ENCODE measurements around the gene CTIF.

DNA sequence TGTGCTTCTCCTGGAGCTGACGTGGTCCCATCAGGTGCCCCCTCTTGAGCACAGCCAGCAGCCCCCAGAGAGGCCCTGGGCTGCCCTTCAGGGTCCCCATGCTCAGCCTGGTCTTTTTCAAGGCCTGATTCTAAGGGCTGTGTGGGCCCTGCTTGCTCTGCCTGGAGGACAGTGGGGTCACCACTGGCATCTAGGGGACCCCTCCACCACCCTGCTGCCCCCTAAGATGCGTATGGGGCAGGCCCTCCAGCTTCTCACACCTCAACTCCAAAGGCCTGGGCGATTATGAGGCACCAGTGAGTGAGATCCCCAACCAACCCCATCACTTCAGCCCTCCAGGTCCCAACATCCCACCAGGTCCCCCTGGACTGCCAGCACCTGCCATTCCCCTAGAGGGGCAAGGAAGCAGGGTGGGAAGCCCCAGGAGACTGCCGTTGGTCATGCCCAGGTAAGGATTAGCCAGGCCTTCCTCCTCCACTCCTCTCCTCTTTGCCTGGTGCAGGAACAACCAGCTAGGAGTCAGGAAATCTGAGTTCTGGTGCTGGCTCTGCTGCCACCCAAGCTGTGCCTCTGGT is 297.5 kb downstream of the CTIF start:
- TF ChIP-seq, protein P1, sequence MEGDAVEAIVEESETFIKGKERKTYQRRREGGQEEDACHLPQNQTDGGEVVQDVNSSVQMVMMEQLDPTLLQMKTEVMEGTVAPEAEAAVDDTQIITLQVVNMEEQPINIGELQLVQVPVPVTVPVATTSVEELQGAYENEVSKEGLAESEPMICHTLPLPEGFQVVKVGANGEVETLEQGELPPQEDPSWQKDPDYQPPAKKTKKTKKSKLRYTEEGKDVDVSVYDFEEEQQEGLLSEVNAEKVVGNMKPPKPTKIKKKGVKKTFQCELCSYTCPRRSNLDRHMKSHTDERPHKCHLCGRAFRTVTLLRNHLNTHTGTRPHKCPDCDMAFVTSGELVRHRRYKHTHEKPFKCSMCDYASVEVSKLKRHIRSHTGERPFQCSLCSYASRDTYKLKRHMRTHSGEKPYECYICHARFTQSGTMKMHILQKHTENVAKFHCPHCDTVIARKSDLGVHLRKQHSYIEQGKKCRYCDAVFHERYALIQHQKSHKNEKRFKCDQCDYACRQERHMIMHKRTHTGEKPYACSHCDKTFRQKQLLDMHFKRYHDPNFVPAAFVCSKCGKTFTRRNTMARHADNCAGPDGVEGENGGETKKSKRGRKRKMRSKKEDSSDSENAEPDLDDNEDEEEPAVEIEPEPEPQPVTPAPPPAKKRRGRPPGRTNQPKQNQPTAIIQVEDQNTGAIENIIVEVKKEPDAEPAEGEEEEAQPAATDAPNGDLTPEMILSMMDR (IDR thresholded peaks at IDR 0.05; ENCODE audit: low read depth, low read length) = no peak
- no peak for TF ChIP-seq EZH2phosphoT487 (IDR thresholded peaks at IDR 0.05; ENCODE audit: low read depth)
